Lung (tissue), 12 donors: Measurements from ENCODE around the gene TBC1D30. TPM values are rescaled to one million over a fixed set of nuclear protein-coding genes. Genes with fewer than 3 reads are reported as not detected.

Experiments used
- ATAC-seq: fragments of 200-7000 bp; cut with Tn5 transposase; one replicate; pipeline ENCODE4 v1.9.1; 2020; ENCODE audit warnings: moderate number of reproducible peaks; ENCODE audit not compliant: insufficient read depth, low FRiP score
- DNase-seq, 3 donors: peaks; one replicate each; pipeline ENCODE4 v3.0.0-alpha.2; 2013 to 2017
- H3K27ac ChIP-seq, 2 donors: one replicate each; pipeline ENCODE4 v1.5.1; 2013; ENCODE audit warnings: mild to moderate bottlenecking in 2 of 2, moderate library complexity in 2 of 2, control low read depth in 1 of 2, inconsistent platforms in 1 of 2, low read depth in 1 of 2, low read length in 1 of 2
- H3K27me3 ChIP-seq, 3 donors: one replicate each; pipeline ENCODE4 v1.5.1; 2013; ENCODE audit warnings: low read length in 2 of 3; ENCODE audit not compliant: control insufficient read depth in 3 of 3, insufficient read depth in 3 of 3
- H3K36me3 ChIP-seq, 4 donors: one replicate each; pipeline ENCODE4 v1.5.1; 2013; ENCODE audit warnings: low read length in 4 of 4, mild to moderate bottlenecking in 1 of 4, moderate library complexity in 1 of 4; ENCODE audit not compliant: control insufficient read depth in 4 of 4, insufficient read depth in 4 of 4
- H3K4me1 ChIP-seq, 5 donors: one replicate each; pipeline ENCODE4 v1.5.1; 2013; ENCODE audit warnings: low read length in 5 of 5, mild to moderate bottlenecking in 2 of 5, moderate library complexity in 1 of 5; ENCODE audit not compliant: control insufficient read depth in 5 of 5, insufficient read depth in 5 of 5
- H3K4me3 ChIP-seq: one replicate; pipeline ENCODE4 v1.5.1; 2013; ENCODE audit warnings: mild to moderate bottlenecking, control low read depth, moderate library complexity
- H3K9ac ChIP-seq, 2 donors: one replicate each; pipeline ENCODE4 v1.5.1; 2013; ENCODE audit warnings: low read length in 2 of 2, control low read depth in 1 of 2; ENCODE audit not compliant: insufficient read depth in 1 of 2
- H3K9me3 ChIP-seq, 4 donors: one replicate each; pipeline ENCODE4 v1.5.1; 2013; ENCODE audit warnings: low read length in 3 of 4, mild to moderate bottlenecking in 1 of 4, moderate library complexity in 1 of 4; ENCODE audit not compliant: control insufficient read depth in 4 of 4, insufficient read depth in 3 of 4
- WGBS, 2 donors: extraction: QIAGEN DNeasy Blood & Tissue Kit; methylation state at CpG; one replicate each; pipeline ENCODE4 v1.1.7; 2013; 5-methylcytosine and 5-hydroxymethylcytosine counted together
- polyA plus RNA-seq, 2 donors: library from polyadenylated mRNA; stranded (reverse); fragments of 200-250 nt; gene quantifications; one replicate each; pipeline ENCODE4 v1.2.1, GENCODE V29; 2013
- total RNA-seq, 2 donors: library from RNA; depleted of rRNA in 1 of 2; stranded (reverse); fragments of >200 nt in 1 of 2; gene quantifications; one replicate each; pipeline ENCODE4 v1.2.1, GENCODE V29; 2014 to 2021
- TF ChIP-seq, protein P1 (sequence below): IDR thresholded peaks from 2 replicates; pipeline ENCODE4 v1.5.1; 2012; ENCODE audit warnings: mild to moderate bottlenecking; ENCODE audit errors: control extremely low read depth, extremely low read depth
- donor health status: control.
- donor health status: control.
- donor health status: Bipolar disorder and iron deficiency.
- donor health status: healthy.
- donor health status: DM: yes; HTN: yes; CAD: no.

Gene TBC1D30
- total and polyA plus RNA-seq, 4 donors, result 3.3 to 15.7 (median 10.2) TPM

DNA sequence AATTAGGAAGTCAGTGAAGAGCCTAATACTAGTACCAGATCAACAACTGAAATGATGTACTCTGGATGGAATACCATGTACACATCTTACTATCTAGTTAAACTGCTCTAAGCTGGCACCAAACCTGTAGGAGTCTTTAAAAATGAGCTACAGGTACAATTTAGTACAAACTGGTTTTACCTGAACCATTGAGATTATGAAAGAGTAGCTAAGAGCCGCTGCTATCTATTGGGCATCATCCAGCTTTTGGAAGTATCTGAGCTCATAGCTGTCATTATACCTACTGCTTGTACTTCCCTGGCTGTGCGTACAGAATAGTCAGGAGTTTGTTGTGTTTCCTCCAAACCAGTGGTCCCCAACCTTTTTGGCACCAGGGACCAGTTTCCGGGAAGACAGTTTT lies 12.4 kb downstream of the TBC1D30 start:
- WGBS, 2 donors, result 86 to 88% methylated on average over 3 of the region's 3 CpGs
- no peaks in the 10 kb centered on the region for H3K4me1 ChIP-seq
- no peaks in the 10 kb centered on the region for H3K27me3 ChIP-seq
- no peak overlapping the region for H3K9ac ChIP-seq
- no peak overlapping the region for H3K4me3 ChIP-seq
- DNase-seq (no peak), ATAC-seq (no peak)
- TF ChIP-seq, protein P1, sequence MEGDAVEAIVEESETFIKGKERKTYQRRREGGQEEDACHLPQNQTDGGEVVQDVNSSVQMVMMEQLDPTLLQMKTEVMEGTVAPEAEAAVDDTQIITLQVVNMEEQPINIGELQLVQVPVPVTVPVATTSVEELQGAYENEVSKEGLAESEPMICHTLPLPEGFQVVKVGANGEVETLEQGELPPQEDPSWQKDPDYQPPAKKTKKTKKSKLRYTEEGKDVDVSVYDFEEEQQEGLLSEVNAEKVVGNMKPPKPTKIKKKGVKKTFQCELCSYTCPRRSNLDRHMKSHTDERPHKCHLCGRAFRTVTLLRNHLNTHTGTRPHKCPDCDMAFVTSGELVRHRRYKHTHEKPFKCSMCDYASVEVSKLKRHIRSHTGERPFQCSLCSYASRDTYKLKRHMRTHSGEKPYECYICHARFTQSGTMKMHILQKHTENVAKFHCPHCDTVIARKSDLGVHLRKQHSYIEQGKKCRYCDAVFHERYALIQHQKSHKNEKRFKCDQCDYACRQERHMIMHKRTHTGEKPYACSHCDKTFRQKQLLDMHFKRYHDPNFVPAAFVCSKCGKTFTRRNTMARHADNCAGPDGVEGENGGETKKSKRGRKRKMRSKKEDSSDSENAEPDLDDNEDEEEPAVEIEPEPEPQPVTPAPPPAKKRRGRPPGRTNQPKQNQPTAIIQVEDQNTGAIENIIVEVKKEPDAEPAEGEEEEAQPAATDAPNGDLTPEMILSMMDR, result no peak
- H3K9me3 ChIP-seq, result peaks cover 0 to 3% (median 0%) of the 10 kb centered on the region in 4 donors
- peaks cover 0 to 4% (median 0%) of the 10 kb centered on the region in 4 donors for H3K36me3 ChIP-seq
- H3K27ac ChIP-seq, result no peak overlapping the region

DNA sequence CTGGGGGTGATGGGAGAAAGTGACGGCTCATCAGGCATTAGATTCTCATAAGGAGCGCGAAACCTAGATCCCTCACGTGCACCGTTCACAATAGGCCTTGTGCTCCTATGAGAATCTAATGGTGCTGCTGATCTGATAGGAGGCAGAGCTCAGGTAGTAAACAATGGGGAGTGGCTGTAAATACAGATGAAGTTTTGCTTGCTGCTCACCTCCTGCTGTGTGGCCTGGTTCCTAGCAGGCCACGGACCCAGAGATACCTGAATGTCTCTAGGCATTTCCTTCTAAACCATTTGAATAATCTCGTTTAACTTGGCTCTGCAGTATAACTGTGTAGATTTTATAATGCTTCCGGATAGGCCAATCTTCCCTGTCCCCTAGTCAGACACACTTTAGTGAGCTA lies 13.0 kb downstream of the TBC1D30 start:
- no peak overlapping the region for H3K27ac ChIP-seq
- no peak overlapping the region for H3K4me3 ChIP-seq
- H3K9me3 ChIP-seq, result peaks cover 0 to 3% (median 0%) of the 10 kb centered on the region in 4 donors
- TF ChIP-seq, protein P1, result no peak
- no peaks in the 10 kb centered on the region for H3K27me3 ChIP-seq
- H3K4me1 ChIP-seq, result no peaks in the 10 kb centered on the region
- ATAC-seq (no peak), DNase-seq (no peak)
- WGBS, 2 donors, result 87 to 94% methylated on average over 8 of the region's 8 CpGs
- H3K9ac ChIP-seq, result no peak overlapping the region
- peaks cover 0 to 4% (median 0%) of the 10 kb centered on the region in 4 donors for H3K36me3 ChIP-seq

DNA sequence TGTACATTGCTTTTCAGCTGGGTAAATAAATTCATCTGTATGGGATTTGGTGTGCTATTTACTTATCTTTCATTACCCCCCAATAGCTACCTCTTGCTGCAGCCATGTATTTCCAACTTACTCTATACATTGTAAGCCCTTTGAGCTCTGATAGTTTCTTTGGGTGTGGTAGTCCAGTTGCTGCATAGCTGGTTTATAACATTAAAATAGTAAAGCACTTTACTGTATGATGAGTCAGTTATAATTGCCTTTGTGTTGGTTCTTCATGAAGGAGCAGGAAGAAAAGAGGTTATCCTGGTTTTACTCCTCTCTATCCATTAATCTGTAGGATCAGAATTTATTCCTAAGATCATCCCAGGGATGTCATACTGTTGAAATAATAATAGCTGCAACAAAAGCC lies 15.7 kb downstream of the TBC1D30 start:
- H3K27me3 ChIP-seq, result no peaks in the 10 kb centered on the region
- TF ChIP-seq, protein P1, result no peak
- no peaks in the 10 kb centered on the region for H3K4me1 ChIP-seq
- H3K27ac ChIP-seq, result no peak overlapping the region
- ATAC-seq (no peak), DNase-seq (no peak)
- H3K36me3 ChIP-seq, result peaks cover 0 to 4% (median 0%) of the 10 kb centered on the region in 4 donors
- H3K4me3 ChIP-seq, result no peak overlapping the region
- H3K9ac ChIP-seq, result no peak overlapping the region
- no peaks in the 10 kb centered on the region for H3K9me3 ChIP-seq
